AG04450 (cell line): ENCODE data around the gene ROBO1. TPM values are rescaled to one million over a fixed set of nuclear protein-coding genes. Genes with fewer than 3 reads are reported as not detected.

Experiments used
- CTCF ChIA-PET: fragments of 300-600, 350-600 bp; formaldehyde crosslinking; extraction: SDS; loops from one replicate; lab custom pipeline; 2022; ENCODE audit warnings: antibody characterized with exemption, inconsistent platforms; lab: Charles Lee
- POLR2A ChIA-PET: fragments of 350-600 bp; formaldehyde crosslinking; extraction: SDS; loops from one replicate; lab custom pipeline; 2021; ENCODE audit warnings: antibody characterized with exemption, inconsistent platforms; lab: Yijun Ruan, JAX
- DNase-seq: peaks from one replicate; pipeline ENCODE4 v3.0.0-alpha.2; 2011; ENCODE audit warnings: low read depth, low spot score
- H3K27ac ChIP-seq: one replicate; pipeline ENCODE4 v1.5.1; 2012; ENCODE audit warnings: low read depth, low read length, control low read depth
- H3K27me3 ChIP-seq: one replicate; pipeline ENCODE4 v1.6.0; 2012; ENCODE audit warnings: low read length; ENCODE audit not compliant: control insufficient read depth, insufficient read depth
- H3K4me3 ChIP-seq: 2 replicates; pipeline ENCODE4 v1.5.1; 2011; ENCODE audit warnings: mild to moderate bottlenecking, low read depth, low read length, control low read depth
- H3K9me3 ChIP-seq: 2 replicates; pipeline ENCODE4 v1.5.1; 2012; ENCODE audit warnings: low read length; ENCODE audit not compliant: control insufficient read depth, insufficient read depth
- polyA plus RNA-seq: library from polyadenylated mRNA; depleted of rRNA; stranded (reverse); fragments of >200 nt; gene quantifications from 2 replicates; pipeline ENCODE4 v1.2.3, GENCODE V29; 2011
- TF ChIP-seq, protein P1 (sequence below): IDR thresholded peaks from 2 replicates; pipeline ENCODE4 v1.5.1; 2011; ENCODE audit warnings: low read depth, low read length, control low read depth, inconsistent platforms

Gene ROBO1
- polyA plus RNA-seq, 1 experiment, result 66.0 TPM

DNA sequence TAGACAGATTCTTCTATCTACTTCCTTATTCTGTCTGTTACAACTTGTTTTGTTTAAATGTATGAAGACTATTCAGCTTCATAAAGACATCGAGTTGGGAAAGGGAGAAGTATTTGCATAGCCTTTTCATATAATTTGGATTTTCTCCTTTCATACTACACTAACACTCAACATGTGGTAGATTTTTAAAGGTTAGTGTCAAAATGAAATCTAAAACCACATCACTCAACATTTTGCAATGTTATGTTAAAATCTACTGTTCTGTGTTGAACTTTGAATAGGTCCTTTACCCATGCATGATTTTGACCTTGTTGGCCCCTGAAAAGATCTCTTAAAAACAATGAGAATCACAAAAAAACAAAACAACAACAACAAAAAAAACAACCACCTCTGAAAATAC lies 860.9 kb downstream of the ROBO1 start:
- Histone ChIP-seq H3K27ac (no peak overlapping the region), H3K9me3 (no peaks in the 10 kb centered on the region), H3K27me3 (no peaks in the 10 kb centered on the region), H3K4me3 (no peak overlapping the region)
- ChIA-PET POLR2A (no interaction called here), CTCF (no interaction called here)
- TF ChIP-seq, protein P1, sequence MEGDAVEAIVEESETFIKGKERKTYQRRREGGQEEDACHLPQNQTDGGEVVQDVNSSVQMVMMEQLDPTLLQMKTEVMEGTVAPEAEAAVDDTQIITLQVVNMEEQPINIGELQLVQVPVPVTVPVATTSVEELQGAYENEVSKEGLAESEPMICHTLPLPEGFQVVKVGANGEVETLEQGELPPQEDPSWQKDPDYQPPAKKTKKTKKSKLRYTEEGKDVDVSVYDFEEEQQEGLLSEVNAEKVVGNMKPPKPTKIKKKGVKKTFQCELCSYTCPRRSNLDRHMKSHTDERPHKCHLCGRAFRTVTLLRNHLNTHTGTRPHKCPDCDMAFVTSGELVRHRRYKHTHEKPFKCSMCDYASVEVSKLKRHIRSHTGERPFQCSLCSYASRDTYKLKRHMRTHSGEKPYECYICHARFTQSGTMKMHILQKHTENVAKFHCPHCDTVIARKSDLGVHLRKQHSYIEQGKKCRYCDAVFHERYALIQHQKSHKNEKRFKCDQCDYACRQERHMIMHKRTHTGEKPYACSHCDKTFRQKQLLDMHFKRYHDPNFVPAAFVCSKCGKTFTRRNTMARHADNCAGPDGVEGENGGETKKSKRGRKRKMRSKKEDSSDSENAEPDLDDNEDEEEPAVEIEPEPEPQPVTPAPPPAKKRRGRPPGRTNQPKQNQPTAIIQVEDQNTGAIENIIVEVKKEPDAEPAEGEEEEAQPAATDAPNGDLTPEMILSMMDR, result no peak
- DNase-seq, result no peak

GRCh38 chr3:78906245-78906644 lies 861.6 kb downstream of the ROBO1 start:
- no peak overlapping the region for H3K4me3 ChIP-seq
- CTCF ChIA-PET, result no interaction called here
- no peak overlapping the region for H3K27ac ChIP-seq
- DNase-seq, result no peak
- TF ChIP-seq, protein P1, result no peak
- no peaks in the 10 kb centered on the region for H3K9me3 ChIP-seq
- H3K27me3 ChIP-seq, result no peaks in the 10 kb centered on the region
- POLR2A ChIA-PET, result no interaction called here

GRCh38 chr3:78905700-78906099 lies 862.1 kb downstream of the ROBO1 start:
- no peaks in the 10 kb centered on the region for H3K27me3 ChIP-seq
- H3K9me3 ChIP-seq, result no peaks in the 10 kb centered on the region
- TF ChIP-seq, protein P1, result no peak
- H3K4me3 ChIP-seq, result no peak overlapping the region
- no peak for DNase-seq
- ChIA-PET CTCF (no interaction called here), POLR2A (no interaction called here)
- no peak overlapping the region for H3K27ac ChIP-seq

GRCh38 chr3:78901544-78901943 lies 866.3 kb downstream of the ROBO1 start:
- ChIA-PET CTCF (no interaction called here), POLR2A (no interaction called here)
- no peaks in the 10 kb centered on the region for H3K9me3 ChIP-seq
- no peak for DNase-seq
- no peaks in the 10 kb centered on the region for H3K27me3 ChIP-seq
- TF ChIP-seq, protein P1, result no peak
- no peak overlapping the region for H3K27ac ChIP-seq
- no peak overlapping the region for H3K4me3 ChIP-seq

GRCh38 chr3:78900880-78901279 lies 866.9 kb downstream of the ROBO1 start:
- H3K4me3 ChIP-seq, result no peak overlapping the region
- no peak overlapping the region for H3K27ac ChIP-seq
- H3K27me3 ChIP-seq, result no peaks in the 10 kb centered on the region
- TF ChIP-seq, protein P1, result no peak
- CTCF ChIA-PET, result no interaction called here
- DNase-seq, result no peak
- H3K9me3 ChIP-seq, result no peaks in the 10 kb centered on the region
- POLR2A ChIA-PET, result interaction anchor here (1.0 kb wide), 1 partner anchor 33 kb away, joined by 3 read pairs; no protein-coding TSS in a partner anchor
